OCI-LY1 (cell line): ENCODE measurements around the gene ANKH.

Experiments used
- H2AFZ ChIP-seq: fragments of 200-600 bp; sonication (generic), shearing (Covaris generic); 2 replicates; pipeline ENCODE4 v1.6.0; 2014; ENCODE audit warnings: antibody characterized with exemption, mild to moderate bottlenecking, low read length
- H3F3A ChIP-seq: fragments of 200-600 bp; sonication (generic), shearing (Covaris generic); 2 replicates; pipeline ENCODE4 v1.6.0; 2014; ENCODE audit warnings: mild to moderate bottlenecking, antibody characterized with exemption, low read length, moderate library complexity; ENCODE audit not compliant: insufficient read depth
- H3K27ac ChIP-seq: fragments of 200-600 bp; sonication (generic); 2 replicates; pipeline ENCODE4 v1.5.1; 2014; ENCODE audit warnings: low read length, mixed run types, mild to moderate bottlenecking, low read depth; ENCODE audit not compliant: poor library complexity, severe bottlenecking
- H3K27me3 ChIP-seq: fragments of 200-600 bp; sonication (generic); 2 replicates; pipeline ENCODE4 v1.6.0; 2014; ENCODE audit warnings: antibody characterized with exemption, mild to moderate bottlenecking, low read length, moderate library complexity; ENCODE audit not compliant: insufficient read depth
- H3K36me3 ChIP-seq: fragments of 200-600 bp; sonication (generic); 2 replicates; pipeline ENCODE4 v1.6.1; 2014; ENCODE audit warnings: mild to moderate bottlenecking, antibody characterized with exemption, low read length, moderate library complexity, mixed read lengths; ENCODE audit not compliant: insufficient read depth
- H3K4me1 ChIP-seq: fragments of 200-600 bp; sonication (generic); 2 replicates; pipeline ENCODE4 v1.5.1; 2014; ENCODE audit warnings: mild to moderate bottlenecking, low read length, moderate library complexity; ENCODE audit not compliant: insufficient read depth, severe bottlenecking
- H3K4me2 ChIP-seq: fragments of 200-600 bp; sonication (generic), shearing (Covaris generic); 2 replicates; pipeline ENCODE4 v1.6.1; 2014; ENCODE audit warnings: low read length
- H3K4me3 ChIP-seq: fragments of 200-600 bp; sonication (generic); 2 replicates; pipeline ENCODE4 v1.5.1; 2014; ENCODE audit warnings: low read length, low read depth, mild to moderate bottlenecking, mixed read lengths; ENCODE audit not compliant: poor library complexity, severe bottlenecking
- H3K79me2 ChIP-seq: fragments of 200-600 bp; shearing (Covaris generic); 2 replicates; pipeline ENCODE4 v1.6.1; 2016; ENCODE audit warnings: mixed run types, low read length, mixed read lengths; ENCODE audit not compliant: insufficient read depth
- H3K9ac ChIP-seq: fragments of 200-600 bp; sonication (generic), shearing (Covaris generic); 2 replicates; pipeline ENCODE4 v1.6.1; 2014; ENCODE audit warnings: mild to moderate bottlenecking, low read length, mixed read lengths
- H3K9me2 ChIP-seq: fragments of 200-600 bp; sonication (generic), shearing (Covaris generic); 2 replicates; pipeline ENCODE4 v1.6.1; 2014; ENCODE audit warnings: low read depth, mild to moderate bottlenecking, low read length, mixed read lengths
- H3K9me3 ChIP-seq: fragments of 200-600 bp; shearing (Covaris generic); 2 replicates; pipeline ENCODE4 v1.6.1; 2014; ENCODE audit warnings: low read length, mixed read lengths
- H4K20me1 ChIP-seq: fragments of 200-600 bp; sonication (generic), shearing (Covaris generic); 2 replicates; pipeline ENCODE4 v1.6.0; 2016; ENCODE audit warnings: mild to moderate bottlenecking, low read length; ENCODE audit not compliant: insufficient read depth
- CTCF ChIP-seq: fragments of 200-600 bp; sonication (generic), shearing (Covaris generic); IDR thresholded peaks from 2 replicates; pipeline ENCODE4 v1.5.1; 2017; ENCODE audit warnings: mild to moderate bottlenecking, antibody characterized with exemption, low read length, moderate library complexity, mixed read lengths
- EZH2 ChIP-seq: fragments of 200-600 bp; sonication (generic), shearing (Covaris generic); IDR thresholded peaks from 2 replicates; pipeline ENCODE4 v1.8.0; 2017; ENCODE audit warnings: borderline replicate concordance, mixed run types, mild to moderate bottlenecking, antibody characterized with exemption, low read length, moderate library complexity, mixed read lengths

Gene ANKH

GRCh38 chr5:14790911-14791310 lies 80.7 kb downstream of the ANKH start:
- Histone ChIP-seq H3K4me2 (no peak overlapping the region), H2AFZ (no peak overlapping the region), H3K9me2 (no peaks in the 10 kb centered on the region), H3K36me3 (peaks cover 11% of the 10 kb centered on the region; the same call in 1 of the 2 replicates), H3K9ac (no peak overlapping the region), H3K9me3 (no peaks in the 10 kb centered on the region), H3F3A (no peaks in the 10 kb centered on the region), H3K27me3 (no peaks in the 10 kb centered on the region), H3K79me2 (no peaks in the 10 kb centered on the region), H3K4me3 (no peak overlapping the region), H3K27ac (no peak overlapping the region), H4K20me1 (no peaks in the 10 kb centered on the region), H3K4me1 (peaks cover 11% of the 10 kb centered on the region)
- no peak for TF ChIP-seq EZH2
- no peak for TF ChIP-seq CTCF

- no peaks in the 10 kb centered on the region for H3K9me3 ChIP-seq
- H3K36me3 ChIP-seq, result peaks cover 11% of the 10 kb centered on the region; the same call in 1 of the 2 replicates
- no peaks in the 10 kb centered on the region for H3F3A ChIP-seq
- H3K4me1 ChIP-seq, result peaks cover 11% of the 10 kb centered on the region
- no peaks in the 10 kb centered on the region for H3K27me3 ChIP-seq
- no peaks in the 10 kb centered on the region for H3K9me2 ChIP-seq
- H3K4me3 ChIP-seq, result no peak overlapping the region
- no peak overlapping the region for H3K4me2 ChIP-seq
- no peak overlapping the region for H3K27ac ChIP-seq
- H3K9ac ChIP-seq, result no peak overlapping the region
- H4K20me1 ChIP-seq, result no peaks in the 10 kb centered on the region
- no peaks in the 10 kb centered on the region for H3K79me2 ChIP-seq
- H2AFZ ChIP-seq, result no peak overlapping the region
- TF ChIP-seq CTCF (no peak), EZH2 (no peak)
Observed at GRCh38 chr5:14790220-14790619, 81.4 kb downstream of the ANKH start.

GRCh38 chr5:14787801-14788579 lies 83.6 kb downstream of the ANKH start:
- Histone ChIP-seq H3K27ac (no peak overlapping the region), H3K79me2 (no peaks in the 10 kb centered on the region), H3K36me3 (no peaks in the 10 kb centered on the region), H3K4me2 (no peak overlapping the region), H3K9me2 (no peaks in the 10 kb centered on the region), H4K20me1 (no peaks in the 10 kb centered on the region), H3K9ac (no peak overlapping the region), H3F3A (no peaks in the 10 kb centered on the region), H2AFZ (no peak overlapping the region), H3K27me3 (no peaks in the 10 kb centered on the region), H3K9me3 (no peaks in the 10 kb centered on the region), H3K4me3 (no peak overlapping the region), H3K4me1 (peaks cover 11% of the 10 kb centered on the region)
- TF ChIP-seq CTCF, result no peak
- no peak for TF ChIP-seq EZH2
